GM23248 (cell line): ENCODE results near the gene JARID2.

ENCODE experiments used
- EZH2 ChIP-seq: fragments of 200-600 bp; sonication (generic); IDR thresholded peaks from 2 replicates; pipeline ENCODE4 v1.6.1; 2018; ENCODE audit warnings: antibody characterized with exemption, mild to moderate bottlenecking; ENCODE audit not compliant: insufficient read depth, poor library complexity, severe bottlenecking
- EZH2phosphoT487 ChIP-seq: fragments of 200-600 bp; sonication (generic); IDR thresholded peaks from 2 replicates; pipeline ENCODE4 v1.6.1; 2018; ENCODE audit warnings: antibody characterized with exemption, moderate library complexity, mild to moderate bottlenecking, low read depth; ENCODE audit not compliant: insufficient read depth

DNA sequence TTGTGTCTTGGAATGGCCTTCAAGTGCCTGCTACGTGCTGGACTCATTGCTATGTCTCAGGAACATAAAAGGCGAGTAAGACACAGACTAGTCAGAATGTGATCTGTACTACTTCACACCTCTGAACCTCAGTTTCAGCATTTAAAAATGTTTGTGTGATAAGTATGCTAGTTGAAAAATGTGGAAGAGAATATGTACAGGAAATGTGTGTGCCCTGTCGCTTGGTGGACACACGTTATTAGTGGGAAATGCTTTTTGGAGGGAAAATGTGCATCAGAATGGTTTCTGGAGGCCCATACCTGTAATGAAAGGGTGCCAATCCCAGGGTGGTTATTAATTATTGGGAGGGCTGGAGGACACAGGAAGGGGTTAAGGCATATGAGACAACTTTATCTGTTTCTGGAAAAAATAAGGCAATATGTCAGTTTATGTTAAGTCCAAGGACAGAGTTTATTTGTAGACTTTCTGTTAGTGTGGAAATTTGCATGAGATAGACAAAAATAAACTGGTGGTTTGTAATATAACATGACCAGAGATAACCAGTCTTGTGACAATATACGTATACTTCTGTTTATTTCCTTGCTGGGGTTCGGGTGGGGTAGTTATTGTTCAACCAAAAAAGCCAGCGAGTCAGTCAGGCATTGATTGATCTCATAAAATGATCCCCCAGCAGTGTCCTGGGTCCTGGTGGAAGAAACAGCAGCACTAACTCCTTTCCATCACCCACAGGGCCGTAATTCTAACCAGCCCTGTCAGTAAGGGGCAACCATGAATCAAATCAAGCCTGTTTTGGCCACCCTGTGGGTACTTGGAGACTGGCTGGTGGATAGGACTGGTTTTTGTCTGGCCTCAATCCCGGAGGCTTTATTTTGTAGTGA is 117.9 kb downstream of the JARID2 start:
- TF ChIP-seq EZH2 (no peak), EZH2phosphoT487 (no peak)
